SK-N-SH treated with all-trans-retinoic acid at 6 μM for 48 hours (cell line): ENCODE results near the gene NR4A2.

Source experiments
- ATAC-seq: fragments of 200-7000 bp; cut with Tn5 transposase; 3 replicates; pipeline ENCODE4 v1.9.1; 2020; ENCODE audit warnings: mild to moderate bottlenecking, moderate library complexity
- ARNTL ChIP-seq: fragments of 450-650 bp; formaldehyde crosslinking; IDR thresholded peaks from 2 replicates; pipeline ENCODE4 v1.5.0; 2020; ENCODE audit warnings: low read depth, mild to moderate bottlenecking, moderate library complexity, borderline replicate concordance
- CSDC2 ChIP-seq: fragments of 250-450 bp; sonication (Bioruptor Pico); IDR thresholded peaks from 2 replicates; pipeline ENCODE4 v1.5.0; 2020; ENCODE audit warnings: mild to moderate bottlenecking, moderate library complexity
- ESRRG ChIP-seq: fragments of 250-450 bp; sonication (Bioruptor Pico); IDR thresholded peaks from 2 replicates; pipeline ENCODE4 v1.6.1; 2021; ENCODE audit warnings: mild to moderate bottlenecking
- GLIS3 ChIP-seq: fragments of 250-450 bp; sonication (Bioruptor Pico); IDR thresholded peaks from 2 replicates; pipeline ENCODE4 v1.5.0; 2020; ENCODE audit warnings: mild to moderate bottlenecking, moderate library complexity
- ISL1 ChIP-seq: fragments of 250-450 bp; sonication (Bioruptor Pico); IDR thresholded peaks from 2 replicates; pipeline ENCODE4 v2.1.2; 2022; ENCODE audit warnings: mild to moderate bottlenecking, moderate library complexity
- OSR1 ChIP-seq: fragments of 250-450 bp; sonication (Bioruptor Pico); IDR thresholded peaks from 2 replicates; pipeline ENCODE4 v1.8.0; 2022; ENCODE audit warnings: moderate library complexity, mild to moderate bottlenecking, inconsistent platforms
- POU6F1 ChIP-seq: fragments of 250-450 bp; sonication (Bioruptor Pico); IDR thresholded peaks from 2 replicates; pipeline ENCODE4 v1.8.0; 2021; ENCODE audit warnings: low read depth, mild to moderate bottlenecking, moderate library complexity, borderline replicate concordance
- PPARA ChIP-seq: fragments of 250-450 bp; sonication (Bioruptor Pico); IDR thresholded peaks from 2 replicates; pipeline ENCODE4 v1.5.0; 2020; ENCODE audit warnings: mild to moderate bottlenecking, borderline replicate concordance
- RARB ChIP-seq: fragments of 250-450 bp; sonication (Bioruptor Pico); IDR thresholded peaks from 2 replicates; pipeline ENCODE4 v1.8.0; 2021; ENCODE audit warnings: mild to moderate bottlenecking, moderate library complexity
- SNAI2 ChIP-seq: fragments of 250-450 bp; sonication (Bioruptor Pico); IDR thresholded peaks from 2 replicates; pipeline ENCODE4 v1.5.0; 2020; ENCODE audit warnings: mild to moderate bottlenecking, moderate library complexity
- TCF4 ChIP-seq: fragments of 250-450 bp; sonication (Bioruptor Pico); IDR thresholded peaks from 2 replicates; pipeline ENCODE4 v1.8.0; 2021; ENCODE audit warnings: mild to moderate bottlenecking, moderate library complexity, borderline replicate concordance
- TOX ChIP-seq: fragments of 250-450 bp; sonication (Bioruptor Pico); IDR thresholded peaks from 2 replicates; pipeline ENCODE4 v1.8.0; 2021; ENCODE audit warnings: mild to moderate bottlenecking, moderate library complexity, borderline replicate concordance
- ZC3H10 ChIP-seq: fragments of 250-450 bp; sonication (Bioruptor Pico); IDR thresholded peaks from 2 replicates; pipeline ENCODE4 v1.5.1; 2021; ENCODE audit warnings: mild to moderate bottlenecking, moderate library complexity
- ZFP3 ChIP-seq: fragments of 250-450 bp; sonication (Bioruptor Pico); IDR thresholded peaks from 2 replicates; pipeline ENCODE4 v1.5.0; 2020; ENCODE audit warnings: mild to moderate bottlenecking, moderate library complexity
- ZFP30 ChIP-seq: fragments of 450-650 bp; formaldehyde crosslinking; IDR thresholded peaks from 2 replicates; pipeline ENCODE4 v1.5.0; 2022; ENCODE audit warnings: mild to moderate bottlenecking, moderate library complexity
- ZNF565 ChIP-seq: fragments of 450-650 bp; formaldehyde crosslinking; conservative IDR thresholded peaks from 2 replicates; pipeline ENCODE4 v1.5.0; 2020; ENCODE audit warnings: low read depth, mild to moderate bottlenecking, moderate library complexity
- ZNF70 ChIP-seq: fragments of 450-650 bp; formaldehyde crosslinking; IDR thresholded peaks from 2 replicates; pipeline ENCODE4 v1.5.0; 2020; ENCODE audit warnings: mild to moderate bottlenecking, moderate library complexity
- ZNF8 ChIP-seq: fragments of 450-650 bp; formaldehyde crosslinking; IDR thresholded peaks from 2 replicates; pipeline ENCODE4 v1.5.0; 2020; ENCODE audit warnings: mild to moderate bottlenecking, moderate library complexity
- TF ChIP-seq, protein P1 (sequence below): fragments of 250-450 bp; sonication (Bioruptor Pico); IDR thresholded peaks from 2 replicates; pipeline ENCODE4 v1.5.1; 2021; ENCODE audit warnings: mild to moderate bottlenecking, moderate library complexity
- TF ChIP-seq, protein P2 (sequence below): fragments of 250-450 bp; sonication (Bioruptor Pico); IDR thresholded peaks from 2 replicates; pipeline ENCODE4 v1.5.1; 2020; ENCODE audit warnings: low read depth, mild to moderate bottlenecking, moderate library complexity

Gene NR4A2

GRCh38 chr2:156319811-156320485, 12.6 kb downstream of the NR4A2 start:
- ATAC-seq: peak; percentile 48
- TF ChIP-seq POU6F1 (CRISPR knock-in tag) (no peak), ZFP3 (CRISPR knock-in tag) (no peak), TOX (CRISPR knock-in tag) (no peak), CSDC2 (CRISPR knock-in tag) (no peak)

DNA sequence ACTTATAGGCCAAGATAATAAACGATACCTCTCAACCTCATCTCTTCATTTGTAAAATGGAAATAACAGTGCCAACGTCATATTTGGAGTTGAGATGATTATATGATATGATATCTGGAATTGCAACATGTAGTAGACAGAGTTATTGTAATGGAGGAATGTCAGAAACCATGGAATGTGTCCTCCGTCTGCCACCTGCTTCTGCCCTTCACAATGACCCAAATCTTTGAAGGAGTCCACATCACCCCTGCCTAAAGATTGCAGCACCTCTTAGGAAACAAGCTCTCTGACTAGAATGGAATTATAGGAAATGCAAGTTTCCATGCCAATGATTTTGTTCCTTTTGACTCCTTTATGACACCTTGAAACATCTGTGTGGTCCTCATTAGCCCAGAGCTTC, 14.9 kb downstream of the NR4A2 start:
- TF ChIP-seq SNAI2 (CRISPR knock-in tag): no peak
- TF ChIP-seq ARNTL (CRISPR knock-in tag): no peak
- no peak for TF ChIP-seq CSDC2 (CRISPR knock-in tag)
- no peak for TF ChIP-seq RARB (CRISPR knock-in tag)
- TF ChIP-seq ZFP30 (CRISPR knock-in tag): no peak
- TF ChIP-seq POU6F1 (CRISPR knock-in tag): no peak
- TF ChIP-seq GLIS3 (CRISPR knock-in tag): no peak
- TF ChIP-seq OSR1: no peak
- TF ChIP-seq, protein P1, sequence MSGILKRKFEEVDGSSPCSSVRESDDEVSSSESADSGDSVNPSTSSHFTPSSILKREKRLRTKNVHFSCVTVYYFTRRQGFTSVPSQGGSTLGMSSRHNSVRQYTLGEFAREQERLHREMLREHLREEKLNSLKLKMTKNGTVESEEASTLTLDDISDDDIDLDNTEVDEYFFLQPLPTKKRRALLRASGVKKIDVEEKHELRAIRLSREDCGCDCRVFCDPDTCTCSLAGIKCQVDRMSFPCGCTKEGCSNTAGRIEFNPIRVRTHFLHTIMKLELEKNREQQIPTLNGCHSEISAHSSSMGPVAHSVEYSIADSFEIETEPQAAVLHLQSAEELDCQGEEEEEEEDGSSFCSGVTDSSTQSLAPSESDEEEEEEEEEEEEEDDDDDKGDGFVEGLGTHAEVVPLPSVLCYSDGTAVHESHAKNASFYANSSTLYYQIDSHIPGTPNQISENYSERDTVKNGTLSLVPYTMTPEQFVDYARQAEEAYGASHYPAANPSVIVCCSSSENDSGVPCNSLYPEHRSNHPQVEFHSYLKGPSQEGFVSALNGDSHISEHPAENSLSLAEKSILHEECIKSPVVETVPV (CRISPR knock-in tag): no peak
- no peak for TF ChIP-seq TCF4
- TF ChIP-seq, protein P2, sequence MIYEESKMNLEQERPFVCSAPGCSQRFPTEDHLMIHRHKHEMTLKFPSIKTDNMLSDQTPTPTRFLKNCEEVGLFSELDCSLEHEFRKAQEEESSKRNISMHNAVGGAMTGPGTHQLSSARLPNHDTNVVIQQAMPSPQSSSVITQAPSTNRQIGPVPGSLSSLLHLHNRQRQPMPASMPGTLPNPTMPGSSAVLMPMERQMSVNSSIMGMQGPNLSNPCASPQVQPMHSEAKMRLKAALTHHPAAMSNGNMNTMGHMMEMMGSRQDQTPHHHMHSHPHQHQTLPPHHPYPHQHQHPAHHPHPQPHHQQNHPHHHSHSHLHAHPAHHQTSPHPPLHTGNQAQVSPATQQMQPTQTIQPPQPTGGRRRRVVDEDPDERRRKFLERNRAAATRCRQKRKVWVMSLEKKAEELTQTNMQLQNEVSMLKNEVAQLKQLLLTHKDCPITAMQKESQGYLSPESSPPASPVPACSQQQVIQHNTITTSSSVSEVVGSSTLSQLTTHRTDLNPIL (CRISPR knock-in tag): no peak
- no peak for TF ChIP-seq ZNF70
- no peak for TF ChIP-seq PPARA (CRISPR knock-in tag)
- TF ChIP-seq ZNF565 (CRISPR knock-in tag): no peak
- TF ChIP-seq ZNF8 (CRISPR knock-in tag): no peak
- TF ChIP-seq, all 23 proteins: peak for 0
- no peak for ATAC-seq

- TF ChIP-seq TCF4 (no peak), TOX (CRISPR knock-in tag) (no peak), RARB (CRISPR knock-in tag) (no peak), ZNF565 (CRISPR knock-in tag) (no peak), POU6F1 (CRISPR knock-in tag) (no peak), ESRRG (CRISPR knock-in tag) (no peak), ZNF70 (no peak), ZC3H10 (CRISPR knock-in tag) (no peak), ISL1 (CRISPR knock-in tag) (no peak), ZNF8 (CRISPR knock-in tag) (no peak), OSR1 (no peak), ZFP3 (CRISPR knock-in tag) (no peak), GLIS3 (CRISPR knock-in tag) (no peak)
- TF ChIP-seq, protein P2 (CRISPR knock-in tag): no peak
- TF ChIP-seq, all 23 proteins: peak for 0
- no peak for ATAC-seq
Measured at GRCh38 chr2:156311976-156312375, 20.5 kb downstream of the NR4A2 start.
